ENCODE measurements around the gene P2RY2. TPM values are rescaled to one million over a fixed set of nuclear protein-coding genes. Genes with fewer than 3 reads are reported as not detected.
A peak's percentile ranks its signal among the peaks of the same experiment; 100 is the strongest.

Gene P2RY2
- total and polyA plus RNA-seq, 2 of the 8 experiments (the other 6 are each of a cell fraction or from before 2014, with no cell fraction given), result 1.0 to 1.5 TPM

DNA sequence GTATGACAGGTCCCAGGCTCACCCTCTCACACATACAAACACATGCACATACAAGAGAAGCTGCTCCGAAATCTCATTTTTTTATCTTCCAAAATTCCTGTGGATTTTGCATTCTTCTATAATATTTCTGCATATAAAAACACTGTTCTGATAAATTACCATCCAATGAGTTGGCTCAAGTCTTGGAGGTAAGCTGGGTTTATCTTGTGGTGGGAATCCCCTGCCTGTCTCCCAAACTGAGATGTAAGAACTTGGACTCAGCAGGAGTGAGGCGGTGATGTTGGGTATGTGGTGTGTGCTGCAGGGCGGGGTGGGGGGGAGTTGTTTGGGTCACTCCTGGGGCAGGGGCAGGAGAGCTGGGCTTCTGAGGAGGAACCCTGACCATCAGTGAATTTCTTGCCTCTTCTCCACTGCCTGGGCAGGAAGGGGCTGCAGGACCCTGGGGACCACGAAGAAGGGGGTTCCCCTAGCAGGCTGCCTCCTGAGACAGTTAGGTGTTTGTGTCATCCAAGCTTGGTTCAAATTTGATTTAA, 47.3 kb downstream of the P2RY2 start:
- Histone ChIP-seq H2BK15ac (ENCODE audit: low read length) (no peak overlapping the region), H2BK20ac (ENCODE audit: low read length) (no peak overlapping the region), H3K9ac (replicated peaks in 1 of 4; ENCODE audit: extremely low read depth in 1 of 4, low read depth in 3 of 4, low read length in 3 of 4) (no peak overlapping the region), H2BK120ac (replicated peaks; ENCODE audit: low read depth, low read length) (no peak overlapping the region), H3K23ac (ENCODE audit: insufficient read length) (no peak overlapping the region), H4K5ac (ENCODE audit: insufficient read length, low read depth, low read length) (no peak overlapping the region), H3K4me1 (replicated peaks in 1 of 4; ENCODE audit: control insufficient read depth in 3 of 4, insufficient read depth in 4 of 4, low read length in 3 of 4) (peaks cover 0 to 10% (median 8%) of the 10 kb centered on the region in 4 experiments; a peak in 6 of 7 replicates), H3K36me3 (ENCODE audit: control insufficient read depth in 2 of 4, insufficient read depth in 4 of 4, low read length in 3 of 4) (no peaks in the 10 kb centered on the region), H3K27ac (ENCODE audit: low read depth, low read length) (no peak overlapping the region), H2BK5ac (ENCODE audit: low read depth, low read length) (no peak overlapping the region), H3K79me2 (ENCODE audit: control insufficient read depth in 1 of 2, insufficient read depth in 2 of 2, low read length in 2 of 2) (no peaks in the 10 kb centered on the region), H3K9me3 (ENCODE audit: insufficient read depth in 2 of 2, low read depth in 1 of 2, low read length in 1 of 2) (no peaks in the 10 kb centered on the region), H4K91ac (replicated peaks; ENCODE audit: insufficient read length, low read length) (no peak overlapping the region), H3K27me3 (replicated peaks in 1 of 4; ENCODE audit: control insufficient read depth in 3 of 4, extremely low read depth in 1 of 4, insufficient read depth in 3 of 4, low read length in 3 of 4) (peaks cover 0 to 13% (median 12%) of the 10 kb centered on the region in 4 experiments; a peak in 5 of 7 replicates), H3K4ac (replicated peaks; ENCODE audit: insufficient read length, low read depth, low read length) (no peak overlapping the region), H2BK12ac (ENCODE audit: low read depth, low read length) (no peak overlapping the region), H3K23me2 (ENCODE audit: low read depth, low read length) (no peaks in the 10 kb centered on the region; the same call in 1 of the 2 replicates), H3K4me3 (ENCODE audit: extremely low read depth in 1 of 4, insufficient read depth in 2 of 4, low read depth in 3 of 4, low read length in 4 of 4) (no peak overlapping the region), H4K8ac (ENCODE audit: extremely low read depth, insufficient read depth, low read length) (no peak overlapping the region), H3K14ac (ENCODE audit: insufficient read length) (no peak overlapping the region), H3K79me1 (ENCODE audit: low read depth, low read length) (0 out of 2 replicates have a peak, but pooled peaks cover 3% of the 10 kb centered on the region), H2AK5ac (ENCODE audit: low read depth, low read length) (no peak overlapping the region), H3K18ac (ENCODE audit: extremely low read depth, low read length) (no peak overlapping the region), H2AFZ (ENCODE audit: low read length) (no peak overlapping the region), H4K20me1 (replicated peaks in 1 of 2; ENCODE audit: control insufficient read depth in 1 of 2, insufficient read depth in 2 of 2, low read length in 2 of 2) (peaks cover 0 to 1% of the 10 kb centered on the region in 2 experiments), H3K4me2 (ENCODE audit: insufficient read depth in 1 of 2, low read depth in 2 of 2, low read length in 2 of 2) (peak overlapping the region in 1 of 2 experiments; percentile 54; a peak in 1 of 4 replicates), H3K56ac (replicated peaks; ENCODE audit: insufficient read length, low read depth, low read length) (no peak overlapping the region)
- POLR2A ChIA-PET (ENCODE audit: partially characterized antibody), result interaction anchor here (1.2 to 1.7 kb wide), 2 partner anchors 20 to 44 kb away, joined by 3 to 6 read pairs; no protein-coding TSS in a partner anchor
- FAIRE-seq (no peak), DNase-seq (ENCODE audit: low read depth in 1 of 2, low spot score in 2 of 2) (no peak)
- TF ChIP-seq SIN3A (conservative IDR thresholded peaks at IDR 0.05 in 1 of 2, IDR thresholded peaks at IDR 0.05 in 1 of 2; ENCODE audit: low read depth in 1 of 2, low read length in 2 of 2), result no peak
- TF ChIP-seq, protein P1, sequence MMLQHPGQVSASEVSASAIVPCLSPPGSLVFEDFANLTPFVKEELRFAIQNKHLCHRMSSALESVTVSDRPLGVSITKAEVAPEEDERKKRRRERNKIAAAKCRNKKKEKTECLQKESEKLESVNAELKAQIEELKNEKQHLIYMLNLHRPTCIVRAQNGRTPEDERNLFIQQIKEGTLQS (IDR thresholded peaks at IDR 0.05; ENCODE audit: insufficient read depth, low read depth, low read length), result no peak
- no peak for TF ChIP-seq SIRT6 (IDR thresholded peaks at IDR 0.05; ENCODE audit: low read length)
- no peak for TF ChIP-seq GABPA (IDR thresholded peaks at IDR 0.05; ENCODE audit: borderline replicate concordance, insufficient read depth, low read length)
- no peak for TF ChIP-seq CHD2 (IDR thresholded peaks at IDR 0.05; ENCODE audit: low read length)
- no peak for TF ChIP-seq KDM4A (IDR thresholded peaks at IDR 0.05; ENCODE audit: low read depth, low read length, severe bottlenecking)
- TF ChIP-seq POLR2A (IDR thresholded peaks at IDR 0.05; ENCODE audit: control extremely low read depth in 1 of 2, low read depth in 2 of 2, low read length in 2 of 2), result no peak
- no peak for TF ChIP-seq RNF2 (IDR thresholded peaks at IDR 0.05; ENCODE audit: borderline replicate concordance, low read depth, low read length, missing control alignments, poor library complexity, severe bottlenecking)
- TF ChIP-seq, protein P2, sequence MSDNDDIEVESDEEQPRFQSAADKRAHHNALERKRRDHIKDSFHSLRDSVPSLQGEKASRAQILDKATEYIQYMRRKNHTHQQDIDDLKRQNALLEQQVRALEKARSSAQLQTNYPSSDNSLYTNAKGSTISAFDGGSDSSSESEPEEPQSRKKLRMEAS (IDR thresholded peaks at IDR 0.05), result no peak
- no peak for TF ChIP-seq TCF12 (IDR thresholded peaks at IDR 0.05; ENCODE audit: low read depth, low read length)
- TF ChIP-seq TBP (IDR thresholded peaks at IDR 0.05; ENCODE audit: low read depth, low read length), result no peak
- CTCF ChIA-PET (ENCODE audit: partially characterized antibody), result interaction anchor here (0.6 to 16.5 kb wide), 11 partner anchors 9 to 128 kb away, joined by 3 to 173 read pairs (median 4); partner anchors contain the start of gene FCHSD2
- WGBS, 2 experiments (ENCODE audit: extremely low coverage in 1 of 2, insufficient coverage in 1 of 2, insufficient read length in 1 of 2, insufficient replicate concordance in 2 of 2, low coverage in 1 of 2, low lambda C conversion rate in 2 of 2, missing lambda C conversion rate in 1 of 2), result 80% methylated on average over 3 of the region's 4 CpGs; no CpG with 5 or more reads in 1 of the 2 experiments
